KMS-11 (cell line): ENCODE results near the gene NLGN3.

Source experiments
- H2AFZ ChIP-seq: fragments of 200-600 bp; sonication (generic); 2 replicates; pipeline ENCODE4 v1.6.1; 2016; ENCODE audit warnings: antibody characterized with exemption, mixed run types, low read depth
- H3K27ac ChIP-seq: fragments of 200-600 bp; sonication (generic); 2 replicates; pipeline ENCODE4 v1.6.1; 2016; ENCODE audit warnings: mild to moderate bottlenecking, mixed run types
- H3K27me3 ChIP-seq: fragments of 200-600 bp; sonication (generic); 2 replicates; pipeline ENCODE4 v1.6.1; 2017; ENCODE audit warnings: mild to moderate bottlenecking, low read depth, mixed run types, moderate library complexity; ENCODE audit not compliant: insufficient read depth
- H3K36me3 ChIP-seq: fragments of 200-600 bp; sonication (generic); 2 replicates; pipeline ENCODE4 v1.6.1; 2017; ENCODE audit warnings: mild to moderate bottlenecking, mixed run types; ENCODE audit not compliant: insufficient read depth
- H3K4me1 ChIP-seq: fragments of 200-600 bp; sonication (generic); 2 replicates; pipeline ENCODE4 v1.6.1; 2016; ENCODE audit warnings: mild to moderate bottlenecking, low read depth, mixed run types; ENCODE audit not compliant: poor library complexity, severe bottlenecking
- H3K4me2 ChIP-seq: fragments of 200-600 bp; sonication (generic); 2 replicates; pipeline ENCODE4 v1.7.0; 2016; ENCODE audit warnings: mild to moderate bottlenecking, mixed run types
- H3K4me3 ChIP-seq: fragments of 200-600 bp; sonication (generic); IDR thresholded peaks from 2 replicates; pipeline ENCODE4 v1.6.1; 2017; ENCODE audit warnings: low read depth, low read length, mixed read lengths; ENCODE audit not compliant: insufficient read depth
- H3K79me2 ChIP-seq: fragments of 200-600 bp; sonication (generic); 2 replicates; pipeline ENCODE4 v1.6.1; 2016; ENCODE audit warnings: low read depth, mixed run types; ENCODE audit not compliant: insufficient read depth
- H3K9ac ChIP-seq: fragments of 200-600 bp; sonication (generic); 2 replicates; pipeline ENCODE4 v1.6.1; 2016; ENCODE audit warnings: mild to moderate bottlenecking, mixed run types
- H4K20me1 ChIP-seq: fragments of 200-600 bp; sonication (generic); 2 replicates; pipeline ENCODE4 v1.6.1; 2016; ENCODE audit warnings: mild to moderate bottlenecking, mixed run types; ENCODE audit not compliant: insufficient read depth
- CTCF ChIP-seq: fragments of 200-600 bp; sonication (generic); conservative IDR thresholded peaks from 2 replicates; pipeline ENCODE4 v1.6.1; 2017; ENCODE audit warnings: low read depth, mild to moderate bottlenecking, antibody characterized with exemption, low read length, moderate library complexity, mixed read lengths

Gene NLGN3

DNA sequence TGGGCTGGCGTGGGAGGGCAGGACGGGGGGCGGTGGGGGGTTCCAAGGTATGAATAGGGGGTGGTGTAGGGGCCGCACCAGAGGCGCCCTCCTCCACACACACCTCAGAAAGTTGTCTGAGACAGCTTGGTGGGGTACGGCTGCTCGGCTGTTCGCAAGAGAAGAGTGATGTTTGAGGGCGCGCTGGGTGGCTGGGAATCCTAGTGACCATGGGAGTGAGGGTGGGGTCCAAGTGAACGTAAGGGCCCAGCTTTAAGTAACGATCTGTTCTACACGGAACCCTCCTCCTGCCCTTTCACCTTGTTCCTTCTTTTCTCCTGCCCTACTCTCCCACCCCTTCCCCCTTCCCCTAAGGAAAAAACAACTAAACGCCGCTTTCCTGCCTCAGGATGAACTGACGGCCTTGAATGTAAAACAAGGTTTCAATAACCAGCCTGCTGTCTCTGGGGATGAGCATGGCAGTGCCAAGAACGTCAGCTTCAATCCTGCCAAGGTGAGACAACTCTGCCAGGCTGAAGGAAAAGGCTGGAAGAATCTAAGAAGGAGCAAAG is 25.6 kb upstream of the NLGN3 start:
- H4K20me1 ChIP-seq: no peaks in the 10 kb centered on the region
- peaks cover 6% of the 10 kb centered on the region for H3K4me1 ChIP-seq
- no peaks in the 10 kb centered on the region for H3K79me2 ChIP-seq
- no peaks in the 10 kb centered on the region for H3K36me3 ChIP-seq
- no peaks in the 10 kb centered on the region for H3K27me3 ChIP-seq
- H2AFZ ChIP-seq: no peak overlapping the region
- H3K4me3 ChIP-seq: no peak overlapping the region
- TF ChIP-seq CTCF: no peak
- H3K9ac ChIP-seq: peak overlapping the region; percentile 93; the same call in 1 of the 2 replicates
- peak overlapping the region; percentile 69; the same call in 1 of the 2 replicates for H3K27ac ChIP-seq
- peak overlapping the region; percentile 45; the same call in 1 of the 2 replicates for H3K4me2 ChIP-seq

GRCh38 chrX:71128166-71128833 is 16.3 kb upstream of the NLGN3 start:
- no peaks in the 10 kb centered on the region for H3K79me2 ChIP-seq
- H3K4me1 ChIP-seq: no peaks in the 10 kb centered on the region
- no peak overlapping the region for H2AFZ ChIP-seq
- H3K36me3 ChIP-seq: no peaks in the 10 kb centered on the region
- no peaks in the 10 kb centered on the region for H3K27me3 ChIP-seq
- no peak overlapping the region for H3K4me2 ChIP-seq
- no peak overlapping the region for H3K9ac ChIP-seq
- no peak for TF ChIP-seq CTCF
- no peak overlapping the region for H3K27ac ChIP-seq
- H3K4me3 ChIP-seq: no peak overlapping the region
- H4K20me1 ChIP-seq: no peaks in the 10 kb centered on the region

- no peaks in the 10 kb centered on the region for H3K36me3 ChIP-seq
- H2AFZ ChIP-seq: no peak overlapping the region
- no peaks in the 10 kb centered on the region for H3K27me3 ChIP-seq
- no peak overlapping the region for H3K9ac ChIP-seq
- H3K79me2 ChIP-seq: no peaks in the 10 kb centered on the region
- TF ChIP-seq CTCF: peak; percentile 83
- H4K20me1 ChIP-seq: no peaks in the 10 kb centered on the region
- H3K4me3 ChIP-seq: no peak overlapping the region
- no peak overlapping the region for H3K27ac ChIP-seq
- H3K4me2 ChIP-seq: no peak overlapping the region
- H3K4me1 ChIP-seq: no peaks in the 10 kb centered on the region
These were observed 15.5 kb upstream of the NLGN3 start for GRCh38 chrX:71128915-71129765.

DNA sequence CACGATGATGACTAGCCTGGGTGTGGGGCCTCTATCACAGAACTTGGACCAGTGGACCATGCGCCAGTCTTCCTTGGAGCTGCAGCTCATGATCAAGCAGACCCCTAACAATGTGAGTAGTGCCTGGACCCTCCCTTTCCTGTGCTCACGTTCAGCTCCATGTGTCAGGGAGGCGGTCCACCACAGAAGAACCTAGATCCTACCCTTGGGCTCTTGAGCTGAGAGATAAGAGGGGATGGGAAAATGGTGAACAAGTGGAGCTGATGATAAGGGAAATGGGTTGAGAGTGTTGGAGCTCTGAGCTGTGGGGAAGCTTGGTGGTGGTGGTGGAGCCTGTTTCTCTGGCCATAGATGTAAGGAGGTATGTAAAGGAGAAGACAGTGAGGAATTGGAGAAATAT is 13.1 kb upstream of the NLGN3 start:
- Histone ChIP-seq H3K4me1 (no peaks in the 10 kb centered on the region), H3K4me2 (no peak overlapping the region), H3K27me3 (no peaks in the 10 kb centered on the region), H3K4me3 (no peak overlapping the region), H3K36me3 (no peaks in the 10 kb centered on the region), H2AFZ (no peak overlapping the region), H3K9ac (no peak overlapping the region), H4K20me1 (no peaks in the 10 kb centered on the region), H3K79me2 (no peaks in the 10 kb centered on the region), H3K27ac (no peak overlapping the region)
- no peak for TF ChIP-seq CTCF
